Liver (tissue), 3 donors: ENCODE measurements around the gene UBE2F.

Experiments
- CTCF ChIP-seq: fragments of 150-350 bp; IDR thresholded peaks from 2 replicates; pipeline ENCODE4 v1.5.1; 2017; ENCODE audit warnings: improper control_type of control experiment, low read depth, low read length; ENCODE audit not compliant: missing input control
- GABPA ChIP-seq, 2 donors: IDR thresholded peaks in 1 of 2; conservative IDR thresholded peaks in 1 of 2; 2 replicates each; pipeline ENCODE4 v1.6.1; 2016; ENCODE audit warnings: antibody characterized with exemption in 2 of 2, mild to moderate bottlenecking in 1 of 2, moderate library complexity in 1 of 2
- HNF4A ChIP-seq, 2 donors: conservative IDR thresholded peaks; 2 replicates each; pipeline ENCODE4 v1.6.1; 2016; ENCODE audit warnings: antibody characterized with exemption in 2 of 2, mild to moderate bottlenecking in 2 of 2
- REST ChIP-seq: IDR thresholded peaks from 2 replicates; pipeline ENCODE4 v1.6.1; 2016; ENCODE audit warnings: antibody characterized with exemption, mild to moderate bottlenecking
- YY1 ChIP-seq: IDR thresholded peaks from 2 replicates; pipeline ENCODE4 v1.6.1; 2016; ENCODE audit warnings: antibody characterized with exemption, mild to moderate bottlenecking
- donor health status: healthy.
- donor health status: healthy.

DNA sequence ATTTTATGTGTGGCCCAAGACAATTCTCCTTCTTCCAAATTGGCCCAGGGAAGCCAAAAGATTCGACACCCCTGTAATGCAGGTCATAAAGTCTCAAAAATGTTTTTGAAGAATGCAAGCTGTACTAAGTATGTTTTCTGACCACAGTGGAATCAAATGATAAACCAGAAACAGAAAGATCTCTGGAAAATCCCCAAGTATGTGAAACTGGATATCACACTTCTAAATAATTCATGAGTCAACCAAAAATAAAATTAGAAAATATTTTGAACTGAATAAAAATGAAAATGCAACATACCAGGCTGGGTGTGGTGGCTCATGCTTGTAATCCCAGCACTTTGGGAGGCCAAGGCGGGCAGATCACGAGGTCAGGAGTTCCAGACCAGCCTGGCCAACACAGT, 34.1 kb upstream of the UBE2F start:
- no peak for TF ChIP-seq CTCF
- TF ChIP-seq REST: no peak
- TF ChIP-seq GABPA (IDR thresholded peaks at IDR 0.05 in 1 of 2, conservative IDR thresholded peaks at IDR 0.05 in 1 of 2): no peak
- TF ChIP-seq HNF4A (conservative IDR thresholded peaks at IDR 0.05): no peak
- no peak for TF ChIP-seq YY1
